Upper lobe of left lung (tissue), 4 donors: ENCODE data around the gene SEZ6L.

Experiments
- POLR2AphosphoS5 ChIP-seq, 2 donors: sonication (generic); formaldehyde crosslinking; IDR thresholded peaks; one replicate each; pipeline ENCODE4 v1.5.1; 2017; ENCODE audit warnings: antibody characterized with exemption in 2 of 2
- TF ChIP-seq, protein P1 (sequence below), 6 experiments: fragments of 450-650 bp in 4 of 6; fragments of 200-600 bp in 2 of 6; sonication (generic) in 2 of 6; IDR thresholded peaks; one replicate each; pipeline ENCODE4 v1.5.1; 2016 to 2019; ENCODE audit warnings: antibody characterized with exemption in 6 of 6

- TF ChIP-seq, protein P1, sequence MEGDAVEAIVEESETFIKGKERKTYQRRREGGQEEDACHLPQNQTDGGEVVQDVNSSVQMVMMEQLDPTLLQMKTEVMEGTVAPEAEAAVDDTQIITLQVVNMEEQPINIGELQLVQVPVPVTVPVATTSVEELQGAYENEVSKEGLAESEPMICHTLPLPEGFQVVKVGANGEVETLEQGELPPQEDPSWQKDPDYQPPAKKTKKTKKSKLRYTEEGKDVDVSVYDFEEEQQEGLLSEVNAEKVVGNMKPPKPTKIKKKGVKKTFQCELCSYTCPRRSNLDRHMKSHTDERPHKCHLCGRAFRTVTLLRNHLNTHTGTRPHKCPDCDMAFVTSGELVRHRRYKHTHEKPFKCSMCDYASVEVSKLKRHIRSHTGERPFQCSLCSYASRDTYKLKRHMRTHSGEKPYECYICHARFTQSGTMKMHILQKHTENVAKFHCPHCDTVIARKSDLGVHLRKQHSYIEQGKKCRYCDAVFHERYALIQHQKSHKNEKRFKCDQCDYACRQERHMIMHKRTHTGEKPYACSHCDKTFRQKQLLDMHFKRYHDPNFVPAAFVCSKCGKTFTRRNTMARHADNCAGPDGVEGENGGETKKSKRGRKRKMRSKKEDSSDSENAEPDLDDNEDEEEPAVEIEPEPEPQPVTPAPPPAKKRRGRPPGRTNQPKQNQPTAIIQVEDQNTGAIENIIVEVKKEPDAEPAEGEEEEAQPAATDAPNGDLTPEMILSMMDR (IDR thresholded peaks at IDR 0.05): no peak
- no peak for TF ChIP-seq POLR2AphosphoS5 (IDR thresholded peaks at IDR 0.05)
Observed at GRCh38 chr22:26327306-26327705, 158.0 kb downstream of the SEZ6L start.
